Stimulated activated memory B cell treated with anti-CD40 and anti-IgM and Interleukin-4, amounts not matched to agents 10 μg/mL and 1 μg/mL and 100 μg/mL, for 72 hours (primary cell): ENCODE measurements around the gene DLL4.

Source experiments
- ATAC-seq: fragments of 150-1000 bp; cut with Tn5 transposase; 2 replicates; pipeline ENCODE4 v1.10.0; 2021
- H3K27ac Mint-ChIP-seq: one replicate; pipeline ENCODE4 v1.8.0; 2022; ENCODE audit warnings: mild to moderate bottlenecking, mixed read lengths
- H3K27me3 Mint-ChIP-seq: one replicate; pipeline ENCODE4 v1.8.0; 2022; ENCODE audit warnings: mixed read lengths
- H3K36me3 Mint-ChIP-seq: one replicate; pipeline ENCODE4 v1.8.0; 2022; ENCODE audit warnings: mixed read lengths
- H3K4me1 Mint-ChIP-seq: one replicate; pipeline ENCODE4 v1.8.0; 2022; ENCODE audit warnings: mixed read lengths
- H3K4me3 Mint-ChIP-seq: one replicate; pipeline ENCODE4 v1.8.0; 2022; ENCODE audit warnings: mild to moderate bottlenecking, moderate library complexity, mixed read lengths
- H3K9me3 Mint-ChIP-seq: one replicate; pipeline ENCODE4 v1.8.0; 2022; ENCODE audit warnings: mixed read lengths

Gene DLL4

DNA sequence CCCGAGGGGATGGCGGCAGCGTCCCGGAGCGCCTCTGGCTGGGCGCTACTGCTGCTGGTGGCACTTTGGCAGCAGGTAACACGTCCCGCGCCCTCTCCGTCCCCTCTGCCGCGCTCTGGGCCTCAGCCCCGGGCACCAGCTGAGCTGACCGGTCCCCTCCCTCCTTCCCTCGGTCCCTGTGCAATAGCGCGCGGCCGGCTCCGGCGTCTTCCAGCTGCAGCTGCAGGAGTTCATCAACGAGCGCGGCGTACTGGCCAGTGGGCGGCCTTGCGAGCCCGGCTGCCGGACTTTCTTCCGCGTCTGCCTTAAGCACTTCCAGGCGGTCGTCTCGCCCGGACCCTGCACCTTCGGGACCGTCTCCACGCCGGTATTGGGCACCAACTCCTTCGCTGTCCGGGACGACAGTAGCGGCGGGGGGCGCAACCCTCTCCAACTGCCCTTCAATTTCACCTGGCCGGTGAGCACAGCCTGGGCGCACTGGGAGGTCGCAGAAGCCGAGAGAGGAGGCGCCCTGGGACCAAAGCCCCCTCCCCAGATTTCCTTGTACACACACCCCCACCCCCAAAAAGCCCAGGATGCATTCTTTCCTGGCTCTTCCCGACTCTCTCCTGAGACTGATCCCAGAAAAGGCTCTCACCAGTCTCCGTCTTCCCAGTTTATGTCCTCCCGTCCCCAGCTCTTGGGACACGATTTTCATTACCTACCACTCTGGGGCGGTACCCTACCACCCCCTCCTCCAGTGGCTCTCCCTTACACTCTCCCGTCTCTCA is 705 bp downstream of the DLL4 start:
- Mint-ChIP-seq H3K4me1 (peaks cover 52% of the 10 kb centered on the region), H3K27ac (no peak overlapping the region), H3K27me3 (peaks cover 84% of the 10 kb centered on the region), H3K4me3 (peak overlapping the region; percentile 75), H3K36me3 (no peaks in the 10 kb centered on the region), H3K9me3 (no peaks in the 10 kb centered on the region)
- no peak for ATAC-seq

GRCh38 chr15:40930430-40931299 is 1.5 kb downstream of the DLL4 start:
- H3K36me3 Mint-ChIP-seq: no peaks in the 10 kb centered on the region
- H3K9me3 Mint-ChIP-seq: no peaks in the 10 kb centered on the region
- no peak overlapping the region for H3K27ac Mint-ChIP-seq
- H3K4me1 Mint-ChIP-seq: peaks cover 52% of the 10 kb centered on the region
- peak overlapping the region; percentile 75 for H3K4me3 Mint-ChIP-seq
- ATAC-seq: no peak
- H3K27me3 Mint-ChIP-seq: peaks cover 76% of the 10 kb centered on the region

DNA sequence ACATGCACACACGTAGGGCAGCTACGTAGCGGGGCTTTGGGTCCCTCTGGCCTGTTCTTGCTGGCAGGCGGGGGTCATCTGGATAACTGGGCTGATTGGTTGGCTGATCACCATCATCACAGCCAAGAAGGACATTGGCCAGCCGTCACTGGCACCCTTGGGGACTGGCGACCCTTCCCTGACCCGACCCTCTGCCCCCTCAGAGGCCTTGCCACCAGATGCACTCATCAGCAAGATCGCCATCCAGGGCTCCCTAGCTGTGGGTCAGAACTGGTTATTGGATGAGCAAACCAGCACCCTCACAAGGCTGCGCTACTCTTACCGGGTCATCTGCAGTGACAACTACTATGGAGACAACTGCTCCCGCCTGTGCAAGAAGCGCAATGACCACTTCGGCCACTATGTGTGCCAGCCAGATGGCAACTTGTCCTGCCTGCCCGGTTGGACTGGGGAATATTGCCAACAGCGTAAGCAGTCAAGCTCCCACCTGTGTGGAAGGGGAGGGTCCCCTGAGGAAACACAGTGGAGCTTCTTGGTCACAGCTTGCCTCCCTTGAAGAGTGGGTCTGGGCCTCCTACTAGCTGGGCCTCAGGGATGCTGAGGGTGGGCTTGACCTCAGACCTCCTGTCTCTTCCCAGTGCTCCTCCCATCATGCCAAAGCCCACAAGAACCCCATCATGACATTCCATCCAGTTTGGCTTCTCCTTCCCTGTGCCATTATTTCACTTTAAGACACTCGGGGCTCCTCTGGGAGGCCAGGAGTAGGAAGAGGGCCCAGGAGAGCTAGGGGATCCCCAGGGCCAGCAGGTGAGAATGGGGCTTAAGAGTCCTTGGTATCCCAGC is 2.4 kb downstream of the DLL4 start:
- ATAC-seq: no peak
- no peaks in the 10 kb centered on the region for H3K36me3 Mint-ChIP-seq
- peaks cover 45% of the 10 kb centered on the region for H3K4me1 Mint-ChIP-seq
- H3K27me3 Mint-ChIP-seq: peaks cover 68% of the 10 kb centered on the region
- H3K27ac Mint-ChIP-seq: no peak overlapping the region
- H3K4me3 Mint-ChIP-seq: peak overlapping the region; percentile 75
- no peaks in the 10 kb centered on the region for H3K9me3 Mint-ChIP-seq

- Mint-ChIP-seq H3K4me1 (peaks cover 39% of the 10 kb centered on the region), H3K36me3 (no peaks in the 10 kb centered on the region), H3K9me3 (no peaks in the 10 kb centered on the region), H3K27ac (no peak overlapping the region), H3K4me3 (no peak overlapping the region), H3K27me3 (peaks cover 61% of the 10 kb centered on the region)
- ATAC-seq: no peak
These were observed 3.0 kb downstream of the DLL4 start for GRCh38 chr15:40932156-40932555.

GRCh38 chr15:40932649-40933516 is 3.7 kb downstream of the DLL4 start:
- peaks cover 56% of the 10 kb centered on the region for H3K27me3 Mint-ChIP-seq
- H3K9me3 Mint-ChIP-seq: no peaks in the 10 kb centered on the region
- ATAC-seq: no peak
- H3K4me1 Mint-ChIP-seq: peaks cover 35% of the 10 kb centered on the region
- H3K36me3 Mint-ChIP-seq: no peaks in the 10 kb centered on the region
- H3K4me3 Mint-ChIP-seq: no peak overlapping the region
- no peak overlapping the region for H3K27ac Mint-ChIP-seq

DNA sequence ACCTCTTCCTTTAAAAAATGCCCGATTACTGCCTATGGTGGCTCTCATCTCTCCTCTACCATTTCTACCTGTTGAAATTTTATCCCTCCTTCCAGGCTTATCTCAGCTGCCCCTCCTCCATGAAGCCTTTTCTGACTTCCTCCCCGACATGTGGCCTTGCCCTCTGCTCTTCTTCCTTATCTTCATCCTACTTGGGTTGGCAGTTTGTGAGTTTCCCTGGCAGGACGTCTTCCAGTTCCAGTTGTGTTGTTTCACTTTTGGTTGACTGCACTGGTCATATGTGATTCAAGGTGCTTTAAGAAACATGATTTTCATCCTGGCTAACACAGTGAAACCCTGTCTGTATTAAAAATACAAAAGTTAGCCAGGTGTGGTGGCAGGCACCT is 4.4 kb downstream of the DLL4 start:
- peaks cover 52% of the 10 kb centered on the region for H3K27me3 Mint-ChIP-seq
- H3K4me3 Mint-ChIP-seq: no peak overlapping the region
- H3K9me3 Mint-ChIP-seq: no peaks in the 10 kb centered on the region
- H3K27ac Mint-ChIP-seq: no peak overlapping the region
- no peaks in the 10 kb centered on the region for H3K36me3 Mint-ChIP-seq
- peaks cover 32% of the 10 kb centered on the region for H3K4me1 Mint-ChIP-seq
- no peak for ATAC-seq

DNA sequence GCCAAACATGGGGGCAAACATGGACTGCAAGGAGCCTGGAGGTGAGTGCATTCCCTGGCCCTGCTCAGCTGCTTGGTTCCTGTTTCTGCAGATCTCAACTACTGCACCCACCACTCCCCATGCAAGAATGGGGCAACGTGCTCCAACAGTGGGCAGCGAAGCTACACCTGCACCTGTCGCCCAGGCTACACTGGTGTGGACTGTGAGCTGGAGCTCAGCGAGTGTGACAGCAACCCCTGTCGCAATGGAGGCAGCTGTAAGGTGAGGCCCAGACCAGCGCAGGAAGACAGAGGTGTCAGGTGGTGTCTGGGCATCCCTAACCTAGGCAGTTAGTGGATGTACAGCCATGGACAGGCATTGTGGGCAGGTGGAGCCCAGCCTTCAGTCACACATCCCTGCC is 5.3 kb downstream of the DLL4 start:
- peaks cover 23% of the 10 kb centered on the region for H3K4me1 Mint-ChIP-seq
- H3K4me3 Mint-ChIP-seq: no peak overlapping the region
- H3K27ac Mint-ChIP-seq: no peak overlapping the region
- no peaks in the 10 kb centered on the region for H3K9me3 Mint-ChIP-seq
- no peak for ATAC-seq
- H3K36me3 Mint-ChIP-seq: no peaks in the 10 kb centered on the region
- H3K27me3 Mint-ChIP-seq: peaks cover 42% of the 10 kb centered on the region

DNA sequence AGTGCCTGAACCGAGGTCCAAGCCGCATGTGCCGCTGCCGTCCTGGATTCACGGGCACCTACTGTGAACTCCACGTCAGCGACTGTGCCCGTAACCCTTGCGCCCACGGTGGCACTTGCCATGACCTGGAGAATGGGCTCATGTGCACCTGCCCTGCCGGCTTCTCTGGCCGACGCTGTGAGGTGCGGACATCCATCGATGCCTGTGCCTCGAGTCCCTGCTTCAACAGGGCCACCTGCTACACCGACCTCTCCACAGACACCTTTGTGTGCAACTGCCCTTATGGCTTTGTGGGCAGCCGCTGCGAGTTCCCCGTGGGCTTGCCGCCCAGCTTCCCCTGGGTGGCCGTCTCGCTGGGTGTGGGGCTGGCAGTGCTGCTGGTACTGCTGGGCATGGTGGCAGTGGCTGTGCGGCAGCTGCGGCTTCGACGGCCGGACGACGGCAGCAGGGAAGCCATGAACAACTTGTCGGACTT is 7.1 kb downstream of the DLL4 start:
- Mint-ChIP-seq H3K27ac (no peak overlapping the region), H3K27me3 (peaks cover 24% of the 10 kb centered on the region), H3K4me1 (peaks cover 19% of the 10 kb centered on the region), H3K9me3 (no peaks in the 10 kb centered on the region), H3K36me3 (no peaks in the 10 kb centered on the region), H3K4me3 (no peak overlapping the region)
- ATAC-seq: no peak

DNA sequence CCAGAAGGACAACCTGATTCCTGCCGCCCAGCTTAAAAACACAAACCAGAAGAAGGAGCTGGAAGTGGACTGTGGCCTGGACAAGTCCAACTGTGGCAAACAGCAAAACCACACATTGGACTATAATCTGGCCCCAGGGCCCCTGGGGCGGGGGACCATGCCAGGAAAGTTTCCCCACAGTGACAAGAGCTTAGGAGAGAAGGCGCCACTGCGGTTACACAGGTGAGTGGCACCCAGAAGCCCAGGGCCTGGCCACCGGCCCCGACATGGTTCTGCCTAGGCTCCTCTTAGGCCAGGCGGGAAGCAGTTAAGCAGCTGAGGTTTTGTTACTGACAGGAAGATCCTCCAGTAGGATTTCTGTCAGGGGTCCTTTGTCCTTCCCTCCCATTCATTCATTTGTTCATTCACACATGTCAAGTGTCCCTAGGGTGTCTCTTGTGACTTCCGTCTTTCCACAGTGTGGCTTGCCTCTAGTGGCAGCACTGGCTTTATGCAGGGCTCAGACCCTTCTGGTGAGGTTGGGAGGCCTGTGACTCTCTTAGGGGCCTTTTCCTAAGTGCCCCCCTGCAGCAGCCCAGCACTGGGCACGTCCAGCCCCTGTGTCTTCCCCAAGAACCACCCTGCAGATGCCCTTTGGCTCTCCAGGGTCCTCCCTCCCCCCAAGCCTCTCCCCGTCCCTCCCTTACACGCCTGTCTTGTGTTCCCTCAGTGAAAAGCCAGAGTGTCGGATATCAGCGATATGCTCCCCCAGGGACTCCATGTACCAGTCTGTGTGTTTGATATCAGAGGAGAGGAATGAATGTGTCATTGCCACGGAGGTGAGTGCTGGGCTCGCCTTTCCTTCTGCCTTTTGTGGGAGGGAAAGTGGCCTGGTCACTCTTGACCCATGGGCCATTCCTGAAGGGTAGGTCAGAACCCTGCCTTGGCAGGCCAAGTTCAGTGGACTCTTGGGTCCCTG is 7.8 kb downstream of the DLL4 start:
- ATAC-seq: no peak
- no peaks in the 10 kb centered on the region for H3K36me3 Mint-ChIP-seq
- H3K27ac Mint-ChIP-seq: no peak overlapping the region
- peaks cover 17% of the 10 kb centered on the region for H3K27me3 Mint-ChIP-seq
- H3K4me3 Mint-ChIP-seq: no peak overlapping the region
- peaks cover 15% of the 10 kb centered on the region for H3K4me1 Mint-ChIP-seq
- H3K9me3 Mint-ChIP-seq: no peaks in the 10 kb centered on the region

DNA sequence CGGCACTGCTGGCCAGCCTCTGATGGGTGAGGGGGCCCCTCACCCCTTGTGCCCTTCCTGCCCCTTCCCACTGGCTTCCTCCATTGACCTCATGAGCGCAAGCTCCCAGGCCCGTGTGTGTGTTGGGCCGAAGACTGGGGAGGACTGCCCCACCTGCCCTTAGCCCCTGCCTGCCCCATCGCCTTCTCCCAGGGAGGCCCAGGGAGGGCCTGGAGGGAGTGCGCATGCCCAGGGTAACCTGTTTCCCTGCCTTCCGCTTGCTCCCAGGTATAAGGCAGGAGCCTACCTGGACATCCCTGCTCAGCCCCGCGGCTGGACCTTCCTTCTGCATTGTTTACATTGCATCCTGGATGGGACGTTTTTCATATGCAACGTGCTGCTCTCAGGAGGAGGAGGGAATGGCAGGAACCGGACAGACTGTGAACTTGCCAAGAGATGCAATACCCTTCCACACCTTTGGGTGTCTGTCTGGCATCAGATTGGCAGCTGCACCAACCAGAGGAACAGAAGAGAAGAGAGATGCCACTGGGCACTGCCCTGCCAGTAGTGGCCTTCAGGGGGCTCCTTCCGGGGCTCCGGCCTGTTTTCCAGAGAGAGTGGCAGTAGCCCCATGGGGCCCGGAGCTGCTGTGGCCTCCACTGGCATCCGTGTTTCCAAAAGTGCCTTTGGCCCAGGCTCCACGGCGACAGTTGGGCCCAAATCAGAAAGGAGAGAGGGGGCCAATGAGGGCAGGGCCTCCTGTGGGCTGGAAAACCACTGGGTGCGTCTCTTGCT is 8.8 kb downstream of the DLL4 start:
- peaks cover 9% of the 10 kb centered on the region for H3K27me3 Mint-ChIP-seq
- no peaks in the 10 kb centered on the region for H3K36me3 Mint-ChIP-seq
- ATAC-seq: no peak

GRCh38 chr15:40938536-40938870 is 9.4 kb downstream of the DLL4 start:
- Mint-ChIP-seq H3K36me3 (no peaks in the 10 kb centered on the region), H3K9me3 (no peaks in the 10 kb centered on the region), H3K27ac (peak overlapping the region; percentile 4), H3K27me3 (peaks cover 4% of the 10 kb centered on the region), H3K4me1 (peaks cover 23% of the 10 kb centered on the region), H3K4me3 (no peak overlapping the region)
- no peak for ATAC-seq

More for the DNA sequence above, 8.8 kb downstream of the DLL4 start:
- Mint-ChIP-seq H3K4me3 (no peak overlapping the region), H3K27ac (no peak overlapping the region), H3K9me3 (no peaks in the 10 kb centered on the region), H3K4me1 (peaks cover 20% of the 10 kb centered on the region)

DNA sequence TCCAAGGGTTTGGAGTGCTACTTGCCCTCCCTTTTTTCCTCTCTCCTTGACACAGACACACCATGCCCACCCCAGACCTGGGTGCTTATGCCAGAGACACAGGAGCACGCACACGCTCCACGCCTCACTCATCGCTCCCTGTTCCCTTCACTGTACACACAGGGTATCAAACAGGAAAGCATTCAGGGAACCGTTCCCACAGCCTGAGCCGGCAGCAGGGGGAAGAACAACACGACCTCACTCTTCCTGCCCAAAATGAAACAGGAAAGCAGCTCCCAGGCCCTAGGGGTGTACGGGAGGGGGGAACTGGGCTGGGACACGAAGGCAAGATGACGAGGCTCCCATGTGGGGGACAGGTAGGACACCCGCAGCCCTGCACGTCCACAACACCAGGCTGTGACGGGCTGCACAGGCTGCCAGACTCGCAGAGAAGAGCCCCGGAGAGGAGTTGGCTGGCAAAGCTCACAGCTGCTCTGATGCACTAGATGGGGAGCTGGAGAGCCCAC is 11.2 kb downstream of the DLL4 start:
- peak overlapping the region; percentile 2 for H3K4me3 Mint-ChIP-seq
- peaks cover 23% of the 10 kb centered on the region for H3K4me1 Mint-ChIP-seq

DNA sequence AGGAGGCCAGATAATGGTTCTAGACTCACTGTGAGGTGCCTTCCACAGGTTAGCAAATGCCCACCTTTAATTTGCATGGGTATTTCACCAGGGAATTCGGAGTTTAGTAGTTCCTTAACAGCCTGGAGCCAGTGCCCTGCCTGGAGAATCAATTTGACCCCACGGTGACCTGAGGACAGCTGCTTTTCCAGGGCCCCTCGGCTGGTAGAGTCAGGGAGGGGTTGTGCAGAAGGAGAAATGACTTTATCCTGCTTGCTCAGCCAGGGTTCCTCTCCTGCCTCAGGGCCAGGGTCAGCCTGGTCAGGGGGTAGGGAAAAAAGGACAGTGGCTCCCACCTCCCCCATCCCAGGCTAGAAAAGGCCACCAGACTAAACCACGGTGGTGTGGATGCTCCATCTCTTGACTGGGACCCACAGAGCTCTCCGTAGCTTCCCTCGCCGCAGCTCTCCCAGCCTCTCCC is 12.0 kb downstream of the DLL4 start:
- Mint-ChIP-seq H3K36me3 (no peaks in the 10 kb centered on the region), H3K27ac (peak overlapping the region; percentile 63), H3K9me3 (no peaks in the 10 kb centered on the region), H3K4me3 (peak overlapping the region; percentile 60), H3K27me3 (no peaks in the 10 kb centered on the region), H3K4me1 (peaks cover 23% of the 10 kb centered on the region)
- ATAC-seq: no peak

More for the DNA sequence above, 11.2 kb downstream of the DLL4 start:
- Mint-ChIP-seq H3K27ac (peak overlapping the region; percentile 53), H3K36me3 (no peaks in the 10 kb centered on the region), H3K27me3 (no peaks in the 10 kb centered on the region), H3K9me3 (no peaks in the 10 kb centered on the region)
- ATAC-seq: no peak
